Stomach (tissue), 9 donors: ENCODE measurements around the gene GMNC. TPM values are rescaled to one million over a fixed set of nuclear protein-coding genes. Genes with fewer than 3 reads are reported as not detected.
A peak's percentile ranks its signal among the peaks of the same experiment; 100 is the strongest.

Experiments
- DNase-seq, 2 donors: peaks; one replicate each; pipeline versions ENCODE4 v3.0.0 to v3.0.0-alpha.2; 2013 to 2019
- H3K27ac ChIP-seq, 5 donors: fragments of 200-600 bp in 4 of 5; sonication (generic) in 4 of 5; one replicate each; pipeline ENCODE4 v1.5.1; 2013 to 2019; ENCODE audit warnings: mild to moderate bottlenecking in 1 of 5, moderate library complexity in 1 of 5
- H3K27me3 ChIP-seq, 3 donors: fragments of 200-600 bp; sonication (generic); one replicate each; pipeline ENCODE4 v1.5.1; 2017 to 2019; ENCODE audit warnings: mixed run types in 1 of 3
- H3K36me3 ChIP-seq, 4 donors: fragments of 200-600 bp; sonication (generic); 1 replicate in 3 of 4; 2 replicates in 1 of 4; pipeline ENCODE4 v1.5.1; 2016 to 2019
- H3K4me1 ChIP-seq, 4 donors: fragments of 200-600 bp; sonication (generic); one replicate each; pipeline ENCODE4 v1.5.1; 2016 to 2019
- H3K4me3 ChIP-seq, 4 donors: fragments of 200-600 bp; sonication (generic) in 3 of 4; one replicate each; pipeline ENCODE4 v1.5.1; 2016 to 2019; ENCODE audit warnings: mild to moderate bottlenecking in 1 of 4
- H3K9me3 ChIP-seq, 4 donors: fragments of 200-600 bp; sonication (generic); one replicate each; pipeline ENCODE4 v1.5.1; 2016 to 2019
- EP300 ChIP-seq: sonication (generic); formaldehyde crosslinking; IDR thresholded peaks from one replicate; pipeline ENCODE4 v1.6.1; 2017; ENCODE audit warnings: antibody characterized with exemption
- POLR2A ChIP-seq, 4 donors: fragments of 450-650 bp; IDR thresholded peaks; one replicate each; pipeline ENCODE4 v1.6.1; 2016; ENCODE audit warnings: antibody characterized with exemption in 4 of 4, control low read depth in 2 of 4, mild to moderate bottlenecking in 1 of 4, moderate library complexity in 1 of 4
- POLR2AphosphoS5 ChIP-seq, 3 donors: sonication (generic); formaldehyde crosslinking; IDR thresholded peaks; one replicate each; pipeline ENCODE4 v1.6.1; 2016; ENCODE audit warnings: antibody characterized with exemption in 3 of 3
- WGBS, 5 donors: extraction: QIAGEN DNeasy Blood & Tissue Kit in 3 of 5; methylation state at CpG; one replicate each; pipeline versions ENCODE4 v1.1.5 to v1.1.7; 2013 to 2018; 5-methylcytosine and 5-hydroxymethylcytosine counted together
- intact Hi-C: fragments of 100-400 bp; cut with DNase I; formaldehyde crosslinking; loops from one replicate; pipeline ENCODE4 v1.15.1; 2023; ENCODE audit warnings: low total_unique reads
- polyA plus RNA-seq, 3 donors: library from polyadenylated mRNA; stranded (reverse); fragments of 200-250 nt; gene quantifications; one replicate each; pipeline ENCODE4 v1.2.3, GENCODE V29; 2013
- total RNA-seq, 5 donors: library from RNA; depleted of rRNA; stranded (reverse); fragments of >200 nt; gene quantifications; one replicate each; pipeline versions ENCODE4 v1.1.0 to v1.2.3, GENCODE V29; 2014 to 2016
- TF ChIP-seq, protein P1 (sequence below), 7 experiments: fragments of 450-650 bp in 4 of 7; fragments of 200-600 bp in 3 of 7; sonication (generic) in 3 of 7; IDR thresholded peaks; one replicate each; pipeline ENCODE4 v1.5.1; 2016 to 2019; ENCODE audit warnings: antibody characterized with exemption in 7 of 7, control low read depth in 2 of 7, mild to moderate bottlenecking in 1 of 7
- donor health status: healthy with polysubstance abuse.
- donor health status: Bipolar disorder and iron deficiency.
- donor health status: healthy.

GMNC gene
- total and polyA plus RNA-seq, 8 donors: 0.18 to 1.0 TPM; not detected in 6

DNA sequence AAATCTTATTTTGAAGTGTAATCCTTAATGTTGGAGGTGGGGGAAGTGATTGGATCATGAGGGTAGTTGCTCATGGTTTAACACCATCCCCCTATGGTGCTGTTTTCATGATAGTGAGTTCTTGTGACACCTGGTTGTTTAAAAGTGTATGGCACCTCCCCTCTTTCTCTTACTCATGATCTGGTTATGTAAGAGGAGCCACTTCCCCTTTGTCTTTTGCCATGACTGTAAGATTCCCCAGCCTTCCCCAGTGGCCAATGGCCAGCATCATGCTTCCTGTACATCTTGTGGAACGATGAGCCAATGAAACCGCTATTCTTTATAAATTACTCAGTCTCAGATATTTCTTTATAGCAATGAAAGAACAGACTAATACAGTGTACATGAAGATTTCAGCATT is 39.8 kb upstream of the GMNC start:
- intact Hi-C loops: no loop called here
- TF ChIP-seq EP300 (no peak), POLR2AphosphoS5 (IDR thresholded peaks at IDR 0.05) (no peak), POLR2A (IDR thresholded peaks at IDR 0.05) (no peak)
- TF ChIP-seq, protein P1, sequence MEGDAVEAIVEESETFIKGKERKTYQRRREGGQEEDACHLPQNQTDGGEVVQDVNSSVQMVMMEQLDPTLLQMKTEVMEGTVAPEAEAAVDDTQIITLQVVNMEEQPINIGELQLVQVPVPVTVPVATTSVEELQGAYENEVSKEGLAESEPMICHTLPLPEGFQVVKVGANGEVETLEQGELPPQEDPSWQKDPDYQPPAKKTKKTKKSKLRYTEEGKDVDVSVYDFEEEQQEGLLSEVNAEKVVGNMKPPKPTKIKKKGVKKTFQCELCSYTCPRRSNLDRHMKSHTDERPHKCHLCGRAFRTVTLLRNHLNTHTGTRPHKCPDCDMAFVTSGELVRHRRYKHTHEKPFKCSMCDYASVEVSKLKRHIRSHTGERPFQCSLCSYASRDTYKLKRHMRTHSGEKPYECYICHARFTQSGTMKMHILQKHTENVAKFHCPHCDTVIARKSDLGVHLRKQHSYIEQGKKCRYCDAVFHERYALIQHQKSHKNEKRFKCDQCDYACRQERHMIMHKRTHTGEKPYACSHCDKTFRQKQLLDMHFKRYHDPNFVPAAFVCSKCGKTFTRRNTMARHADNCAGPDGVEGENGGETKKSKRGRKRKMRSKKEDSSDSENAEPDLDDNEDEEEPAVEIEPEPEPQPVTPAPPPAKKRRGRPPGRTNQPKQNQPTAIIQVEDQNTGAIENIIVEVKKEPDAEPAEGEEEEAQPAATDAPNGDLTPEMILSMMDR (IDR thresholded peaks at IDR 0.05): no peak
- H3K4me3 ChIP-seq: no peak overlapping the region
- H3K27me3 ChIP-seq: no peaks in the 10 kb centered on the region
- H3K9me3 ChIP-seq: peaks cover 0 to 15% (median 7%) of the 10 kb centered on the region in 4 donors
- WGBS, 5 donors: 65 to 96% (median 69%) methylated on average over 2 of the region's 2 CpGs
- no peak overlapping the region for H3K27ac ChIP-seq
- no peak for DNase-seq
- no peaks in the 10 kb centered on the region for H3K36me3 ChIP-seq
- no peaks in the 10 kb centered on the region for H3K4me1 ChIP-seq

DNA sequence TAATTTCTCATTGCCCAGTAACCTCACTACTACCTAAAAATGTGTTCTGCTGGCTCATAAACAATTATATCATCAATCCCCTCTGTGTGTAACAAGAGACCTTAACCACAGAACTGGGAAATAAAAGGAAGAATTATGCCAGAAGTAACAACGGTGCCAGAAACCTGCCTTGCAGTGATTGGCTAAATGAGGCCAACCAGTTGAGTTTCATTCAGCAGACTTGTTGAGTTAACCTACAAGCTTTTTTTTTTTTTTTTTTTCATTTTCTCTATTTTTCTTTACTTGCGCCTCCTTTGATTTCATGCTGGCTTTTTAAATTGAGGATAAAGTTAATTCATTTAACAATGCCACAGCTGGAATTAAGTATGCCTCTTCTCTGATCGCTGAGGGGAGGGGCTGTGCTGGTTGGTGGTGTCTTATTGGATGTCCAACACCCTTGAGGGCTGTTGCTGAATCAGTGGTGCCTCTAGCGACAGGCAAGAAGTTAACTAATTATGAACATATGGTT is 30.0 kb upstream of the GMNC start:
- TF ChIP-seq POLR2A (IDR thresholded peaks at IDR 0.05): no peak
- TF ChIP-seq, protein P1 (IDR thresholded peaks at IDR 0.05): no peak
- TF ChIP-seq POLR2AphosphoS5 (IDR thresholded peaks at IDR 0.05): no peak
- no peak for TF ChIP-seq EP300
- intact Hi-C loops: no loop called here
- Histone ChIP-seq H3K27me3 (no peaks in the 10 kb centered on the region), H3K27ac (no peak overlapping the region), H3K9me3 (peaks cover 5 to 16% (median 10%) of the 10 kb centered on the region in 4 donors), H3K36me3 (no peaks in the 10 kb centered on the region), H3K4me1 (no peaks in the 10 kb centered on the region), H3K4me3 (no peak overlapping the region)
- no peak for DNase-seq
- WGBS, 5 donors: 63 to 72% (median 69%) methylated on average over 4 of the region's 4 CpGs

DNA sequence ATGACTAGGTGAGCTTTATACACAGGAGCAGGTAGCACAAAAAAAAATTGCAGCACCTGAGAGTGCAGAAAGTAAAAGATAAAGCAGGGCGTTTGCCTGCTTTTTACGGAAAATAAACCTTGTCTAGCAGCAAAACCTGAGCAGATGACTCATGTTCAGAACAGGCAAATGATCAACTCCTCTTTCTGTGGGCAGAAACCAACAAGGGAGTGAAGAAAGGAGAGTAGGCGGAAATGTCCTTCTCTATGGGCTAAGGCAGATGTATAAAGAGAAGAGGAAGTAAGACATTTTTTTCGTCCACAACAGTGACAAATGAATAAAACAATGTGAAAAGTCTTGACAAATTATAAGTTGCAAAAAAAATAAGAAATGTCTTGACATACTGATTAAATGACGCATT is 24.5 kb upstream of the GMNC start:
- TF ChIP-seq EP300 (no peak), POLR2AphosphoS5 (IDR thresholded peaks at IDR 0.05) (no peak), POLR2A (IDR thresholded peaks at IDR 0.05) (no peak)
- TF ChIP-seq, protein P1 (IDR thresholded peaks at IDR 0.05): no peak

DNA sequence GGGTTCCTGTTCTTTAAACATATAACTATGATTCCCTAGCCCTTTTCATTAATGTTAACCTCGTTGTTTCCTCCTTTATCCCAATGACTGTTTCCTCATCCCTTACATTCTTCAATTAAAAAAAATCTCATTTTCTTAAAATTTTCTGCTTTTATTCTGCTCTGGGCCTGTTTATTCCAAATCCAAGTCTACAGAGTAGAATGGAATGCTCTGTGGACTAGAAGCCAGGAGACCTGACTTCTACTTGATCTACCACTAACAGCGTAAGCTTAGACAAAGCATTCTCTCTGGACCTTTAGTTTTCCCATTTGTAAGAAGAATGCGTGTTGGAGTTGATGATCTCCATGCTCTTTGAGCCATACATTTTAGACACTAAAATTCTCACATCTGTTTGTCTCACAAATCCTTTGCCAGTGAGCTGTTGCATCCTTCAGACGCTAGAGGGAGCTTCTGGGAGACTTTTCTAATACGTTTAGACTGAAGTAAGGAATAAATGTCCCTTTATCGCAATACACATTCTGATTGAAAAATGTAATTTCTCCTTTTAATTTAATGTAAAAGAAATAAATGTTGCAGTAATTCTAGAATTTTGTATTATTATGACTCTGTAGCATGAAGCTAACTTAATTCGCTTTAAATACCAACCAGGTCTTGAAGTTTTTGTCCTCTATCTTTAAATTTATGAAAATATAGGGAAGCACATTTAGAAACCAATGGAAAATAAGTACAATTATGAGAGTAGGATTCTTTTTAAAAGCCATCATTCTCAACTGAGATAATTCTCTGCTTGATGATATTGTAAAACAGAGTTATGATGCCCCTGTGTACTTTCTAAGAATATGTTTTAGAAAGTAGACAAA is 21.7 kb upstream of the GMNC start:
- TF ChIP-seq, protein P1 (IDR thresholded peaks at IDR 0.05): peak in 5 of 7 experiments; percentile 19 to 84 (median 63)
- TF ChIP-seq EP300: no peak
- no peaks in the 10 kb centered on the region for H3K9me3 ChIP-seq
- intact Hi-C loops: no loop called here
- H3K4me3 ChIP-seq: no peak overlapping the region
- peak; percentile 36 to 78 for DNase-seq
- no peak overlapping the region for H3K27ac ChIP-seq
- peaks cover 0 to 3% (median 0%) of the 10 kb centered on the region in 4 donors for H3K4me1 ChIP-seq
- no peaks in the 10 kb centered on the region for H3K27me3 ChIP-seq
- 27 to 33% (median 30%) methylated on average over 7 of the region's 7 CpGs for WGBS, 5 donors
- H3K36me3 ChIP-seq: no peaks in the 10 kb centered on the region

More for the DNA sequence above, 24.5 kb upstream of the GMNC start:
- Histone ChIP-seq H3K4me3 (no peak overlapping the region), H3K27me3 (no peaks in the 10 kb centered on the region), H3K27ac (no peak overlapping the region), H3K36me3 (no peaks in the 10 kb centered on the region), H3K4me1 (peaks cover 0 to 3% (median 0%) of the 10 kb centered on the region in 4 donors), H3K9me3 (no peaks in the 10 kb centered on the region)
- intact Hi-C loops: no loop called here
- DNase-seq: peak in 1 of 2 donors; percentile 34
- 44 to 54% (median 48%) methylated on average over 5 of the region's 5 CpGs for whole genome bisulfite sequencing, 5 donors
